HFF-Myc (cell line): ENCODE results near the gene PPP4R3B.
"Not testable (repeated sequence)": the region's sequence is repeated elsewhere in the genome, so short reads cannot be mapped to it uniquely, and the experiment has no call there.

Experiments used
- DNase-seq: peaks from one replicate; pipeline ENCODE4 v3.0.0-alpha.2; 2011; ENCODE audit warnings: low read depth; ENCODE audit errors: extremely low read depth
- H3K4me3 ChIP-seq: replicated peaks from 2 replicates; pipeline ENCODE4 v1.5.1; 2011; ENCODE audit warnings: low read depth, mild to moderate bottlenecking, control low read depth, low read length
- CTCF ChIP-seq: IDR thresholded peaks from 2 replicates; pipeline ENCODE4 v1.5.1; 2012; ENCODE audit warnings: mild to moderate bottlenecking, low read depth, low read length, control low read depth; ENCODE audit errors: missing control alignments

PPP4R3B gene

GRCh38 chr2:55609938-55610578, 7.4 kb downstream of the PPP4R3B start:
- no peak for TF ChIP-seq CTCF
- H3K4me3 ChIP-seq, result no peak overlapping the region

GRCh38 chr2:55609193-55609794, 8.1 kb downstream of the PPP4R3B start:
- no peak for DNase-seq
- TF ChIP-seq CTCF, result no peak
- no peak overlapping the region for H3K4me3 ChIP-seq

More at GRCh38 chr2:55609938-55610578, 7.4 kb downstream of the PPP4R3B start:
- no peak for DNase-seq

GRCh38 chr2:55607717-55608116, 9.7 kb downstream of the PPP4R3B start:
- TF ChIP-seq CTCF, result no peak
- H3K4me3 ChIP-seq, result no peak overlapping the region
- no peak for DNase-seq

GRCh38 chr2:55604027-55604565, 13.3 kb downstream of the PPP4R3B start:
- no peak for TF ChIP-seq CTCF
- no peak for DNase-seq
- H3K4me3 ChIP-seq, result no peak overlapping the region

GRCh38 chr2:55601849-55602248, 15.6 kb downstream of the PPP4R3B start:
- no peak overlapping the region for H3K4me3 ChIP-seq
- no peak for DNase-seq
- TF ChIP-seq CTCF, result no peak

- no peak for DNase-seq
- H3K4me3 ChIP-seq, result no peak overlapping the region
- TF ChIP-seq CTCF, result no peak
These were observed 19.2 kb downstream of the PPP4R3B start for GRCh38 chr2:55598056-55598795.

GRCh38 chr2:55596795-55597194, 20.6 kb downstream of the PPP4R3B start:
- DNase-seq, H3K4me3 ChIP-seq: not testable (repeated sequence)
